ENCODE measurements around the gene TNRC6C.
"Not testable (repeated sequence)": the region's sequence is repeated elsewhere in the genome, so short reads cannot be mapped to it uniquely, and the experiment has no call there.

The TNRC6C gene

GRCh38 chr17:78075545-78075944, 117.0 kb downstream of the TNRC6C start:
- in situ Hi-C loops (cut with MboI; ENCODE audit: low sequenced_read_pairs) = no loop called here

GRCh38 chr17:78079253-78079652, 120.8 kb downstream of the TNRC6C start:
- in situ Hi-C loops (cut with MboI; ENCODE audit: low sequenced_read_pairs) = no loop called here

- in situ Hi-C loops (cut with MboI; ENCODE audit: low sequenced_read_pairs) = no loop called here
Observed at GRCh38 chr17:78081551-78081950, 123.0 kb downstream of the TNRC6C start.

GRCh38 chr17:78082355-78082872, 123.9 kb downstream of the TNRC6C start:
- in situ Hi-C loops (cut with MboI; ENCODE audit: low sequenced_read_pairs) = not testable (repeated sequence)

- in situ Hi-C loops (cut with MboI; ENCODE audit: low sequenced_read_pairs) = no loop called here
Observed at GRCh38 chr17:78082988-78083387, 124.5 kb downstream of the TNRC6C start.

- in situ Hi-C loops (cut with MboI; ENCODE audit: low sequenced_read_pairs) = no loop called here
Observed at GRCh38 chr17:78086740-78087139, 128.2 kb downstream of the TNRC6C start.

GRCh38 chr17:78088529-78088928, 130.0 kb downstream of the TNRC6C start:
- in situ Hi-C loops (cut with MboI; ENCODE audit: low sequenced_read_pairs) = no loop called here

- in situ Hi-C loops (cut with MboI; ENCODE audit: low sequenced_read_pairs) = no loop called here
Observed at GRCh38 chr17:78089576-78090281, 131.2 kb downstream of the TNRC6C start.

GRCh38 chr17:78092794-78093324, 134.4 kb downstream of the TNRC6C start:
- in situ Hi-C loops (cut with MboI; ENCODE audit: low sequenced_read_pairs) = no loop called here

GRCh38 chr17:78095035-78095434, 136.5 kb downstream of the TNRC6C start:
- in situ Hi-C loops (cut with MboI; ENCODE audit: low sequenced_read_pairs) = no loop called here

- in situ Hi-C loops (cut with MboI; ENCODE audit: low sequenced_read_pairs) = no loop called here
Observed at GRCh38 chr17:78096093-78096492, 137.6 kb downstream of the TNRC6C start.

- in situ Hi-C loops (cut with MboI; ENCODE audit: low sequenced_read_pairs) = no loop called here
Observed at GRCh38 chr17:78101112-78101511, 142.6 kb downstream of the TNRC6C start.

- in situ Hi-C loops (cut with MboI; ENCODE audit: low sequenced_read_pairs) = no loop called here
Observed at GRCh38 chr17:78101542-78101941, 143.0 kb downstream of the TNRC6C start.

GRCh38 chr17:78103311-78103710, 144.8 kb downstream of the TNRC6C start:
- in situ Hi-C loops (cut with MboI; ENCODE audit: low sequenced_read_pairs) = no loop called here

- in situ Hi-C loops (cut with MboI; ENCODE audit: low sequenced_read_pairs) = no loop called here
Observed at GRCh38 chr17:78104540-78104941, 146.0 kb downstream of the TNRC6C start.

- in situ Hi-C loops (cut with MboI; ENCODE audit: low sequenced_read_pairs) = no loop called here
Observed at GRCh38 chr17:78105101-78105500, 146.6 kb downstream of the TNRC6C start.

GRCh38 chr17:78105551-78105950, 147.0 kb downstream of the TNRC6C start:
- in situ Hi-C loops (cut with MboI; ENCODE audit: low sequenced_read_pairs) = no loop called here

GRCh38 chr17:78106211-78106610, 147.7 kb downstream of the TNRC6C start:
- in situ Hi-C loops (cut with MboI; ENCODE audit: low sequenced_read_pairs) = no loop called here

- in situ Hi-C loops (cut with MboI; ENCODE audit: low sequenced_read_pairs) = no loop called here
Observed at GRCh38 chr17:78107457-78107856, 149.0 kb downstream of the TNRC6C start.

GRCh38 chr17:78107976-78108725, 149.6 kb downstream of the TNRC6C start:
- in situ Hi-C loops (cut with MboI; ENCODE audit: low sequenced_read_pairs) = no loop called here

GRCh38 chr17:78108726-78109488, 150.4 kb downstream of the TNRC6C start:
- in situ Hi-C loops (cut with MboI; ENCODE audit: low sequenced_read_pairs) = no loop called here

All from hTERT RPE-1 (cell line).